Erythroblast (primary cell): ENCODE measurements around the gene GLIS1.

Experiments used
- GATA1 ChIP-seq: IDR thresholded peaks from 2 replicates; pipeline ENCODE4 v1.6.1; 2011; ENCODE audit warnings: low read depth, mild to moderate bottlenecking, control low read depth, low read length, moderate library complexity
- POLR2A ChIP-seq: IDR thresholded peaks from 2 replicates; pipeline ENCODE4 v1.6.1; 2011; ENCODE audit warnings: mild to moderate bottlenecking, low read length

- TF ChIP-seq POLR2A: no peak
- TF ChIP-seq GATA1: no peak
Measured at GRCh38 chr1:53608676-53609075, 130.3 kb downstream of the GLIS1 start.
